MCF 10A (cell line): ENCODE measurements around the gene CD276. TPM values are rescaled to one million over a fixed set of nuclear protein-coding genes. Genes with fewer than 3 reads are reported as not detected.

ENCODE experiments used
- BruUV-seq: library from RNA; stranded (reverse); fragments of 400-500 nt; replicated peaks from 2 replicates; lab custom pipeline; 2021; lab: Mats Ljungman, UMichigan
- CTCF ChIA-PET: fragments of 300-600 bp; sonication (Branson Sonifier 250); formaldehyde crosslinking; extraction: SDS; loops from one replicate; lab custom pipeline; 2021; ENCODE audit warnings: antibody characterized with exemption, inconsistent platforms; lab: Yijun Ruan, JAX
- POLR2A ChIA-PET: fragments of 300-600, 350-650 bp; sonication (Branson Sonifier 250); formaldehyde crosslinking; extraction: SDS; loops from one replicate; lab custom pipeline; 2020; ENCODE audit warnings: antibody characterized with exemption, inconsistent platforms; lab: Yijun Ruan, JAX
- DNase-seq: peaks from one replicate; pipeline ENCODE4 v3.0.0-alpha.2; 2018; ENCODE audit not compliant: unreplicated experiment
- H3K27ac Mint-ChIP-seq: one replicate; pipeline ENCODE4 v1.8.0; 2022; ENCODE audit warnings: mild to moderate bottlenecking, low read depth, mixed read lengths; ENCODE audit not compliant: unreplicated experiment
- H3K27me3 Mint-ChIP-seq: one replicate; pipeline ENCODE4 v1.8.0; 2022; ENCODE audit warnings: mixed read lengths; ENCODE audit not compliant: insufficient read depth, unreplicated experiment
- H3K36me3 Mint-ChIP-seq: one replicate; pipeline ENCODE4 v1.8.0; 2022; ENCODE audit warnings: mild to moderate bottlenecking, moderate library complexity, mixed read lengths; ENCODE audit not compliant: insufficient read depth, unreplicated experiment
- H3K4me1 Mint-ChIP-seq: one replicate; pipeline ENCODE4 v1.8.0; 2022; ENCODE audit warnings: mixed read lengths; ENCODE audit not compliant: insufficient read depth, unreplicated experiment
- H3K4me3 Mint-ChIP-seq: one replicate; pipeline ENCODE4 v1.8.0; 2022; ENCODE audit warnings: mild to moderate bottlenecking, moderate library complexity, mixed read lengths; ENCODE audit not compliant: unreplicated experiment
- H3K9me3 Mint-ChIP-seq: one replicate; pipeline ENCODE4 v1.8.0; 2022; ENCODE audit warnings: mixed read lengths; ENCODE audit not compliant: unreplicated experiment
- intact Hi-C: fragments of 100-400 bp; cut with micrococcal nuclease; formaldehyde crosslinking; loops from 2 replicates; pipeline ENCODE4 v1.14.1; 2022
- total RNA-seq: library from RNA; stranded (reverse); gene quantifications from 2 replicates; pipeline ENCODE4 v1.2.3, GENCODE V29; 2022
- TF ChIP-seq, protein P1 (sequence below): fragments of 200-600 bp; IDR thresholded peaks from one replicate; pipeline ENCODE4 v1.8.0; 2022; ENCODE audit warnings: antibody characterized with exemption, mild to moderate bottlenecking; ENCODE audit not compliant: unreplicated experiment

Gene CD276
- total RNA-seq, 1 experiment from 2014 or later = 52.8 TPM

DNA sequence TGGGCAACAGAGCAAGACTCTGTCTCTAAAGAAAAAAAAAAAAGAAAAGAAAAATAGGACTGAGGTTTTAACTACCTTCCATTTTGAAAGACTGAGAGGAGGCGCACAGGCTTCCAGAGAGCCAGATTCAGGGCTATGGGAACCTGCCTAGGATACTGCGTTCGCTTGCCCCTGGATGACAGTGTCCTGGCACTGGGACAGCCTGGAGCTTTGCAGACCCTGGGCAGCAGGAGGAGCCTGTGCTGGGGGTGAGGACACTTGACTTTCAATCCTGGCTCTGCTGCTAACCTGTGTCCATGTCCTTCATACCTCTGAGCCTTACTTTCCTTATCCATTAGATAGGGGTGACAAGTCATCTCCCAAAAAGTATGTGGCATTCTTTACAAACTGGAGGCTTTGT, 31.2 kb downstream of the CD276 start:
- no peak for DNase-seq
- H3K36me3 Mint-ChIP-seq = peaks cover 6% of the 10 kb centered on the region
- no peaks in the 10 kb centered on the region for H3K9me3 Mint-ChIP-seq
- H3K27ac Mint-ChIP-seq = no peak overlapping the region
- POLR2A ChIA-PET = no interaction called here
- intact Hi-C loops = no loop called here
- no peaks in the 10 kb centered on the region for H3K4me1 Mint-ChIP-seq
- no peaks in the 10 kb centered on the region for H3K27me3 Mint-ChIP-seq
- BruUV-seq = no TSS peak
- TF ChIP-seq, protein P1, sequence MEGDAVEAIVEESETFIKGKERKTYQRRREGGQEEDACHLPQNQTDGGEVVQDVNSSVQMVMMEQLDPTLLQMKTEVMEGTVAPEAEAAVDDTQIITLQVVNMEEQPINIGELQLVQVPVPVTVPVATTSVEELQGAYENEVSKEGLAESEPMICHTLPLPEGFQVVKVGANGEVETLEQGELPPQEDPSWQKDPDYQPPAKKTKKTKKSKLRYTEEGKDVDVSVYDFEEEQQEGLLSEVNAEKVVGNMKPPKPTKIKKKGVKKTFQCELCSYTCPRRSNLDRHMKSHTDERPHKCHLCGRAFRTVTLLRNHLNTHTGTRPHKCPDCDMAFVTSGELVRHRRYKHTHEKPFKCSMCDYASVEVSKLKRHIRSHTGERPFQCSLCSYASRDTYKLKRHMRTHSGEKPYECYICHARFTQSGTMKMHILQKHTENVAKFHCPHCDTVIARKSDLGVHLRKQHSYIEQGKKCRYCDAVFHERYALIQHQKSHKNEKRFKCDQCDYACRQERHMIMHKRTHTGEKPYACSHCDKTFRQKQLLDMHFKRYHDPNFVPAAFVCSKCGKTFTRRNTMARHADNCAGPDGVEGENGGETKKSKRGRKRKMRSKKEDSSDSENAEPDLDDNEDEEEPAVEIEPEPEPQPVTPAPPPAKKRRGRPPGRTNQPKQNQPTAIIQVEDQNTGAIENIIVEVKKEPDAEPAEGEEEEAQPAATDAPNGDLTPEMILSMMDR = no peak
- H3K4me3 Mint-ChIP-seq = no peak overlapping the region
- CTCF ChIA-PET = interaction anchor here (1.9 to 4.5 kb wide), 2 partner anchors 10 to 80 kb away, joined by 5 to 20 read pairs; no protein-coding TSS in a partner anchor

DNA sequence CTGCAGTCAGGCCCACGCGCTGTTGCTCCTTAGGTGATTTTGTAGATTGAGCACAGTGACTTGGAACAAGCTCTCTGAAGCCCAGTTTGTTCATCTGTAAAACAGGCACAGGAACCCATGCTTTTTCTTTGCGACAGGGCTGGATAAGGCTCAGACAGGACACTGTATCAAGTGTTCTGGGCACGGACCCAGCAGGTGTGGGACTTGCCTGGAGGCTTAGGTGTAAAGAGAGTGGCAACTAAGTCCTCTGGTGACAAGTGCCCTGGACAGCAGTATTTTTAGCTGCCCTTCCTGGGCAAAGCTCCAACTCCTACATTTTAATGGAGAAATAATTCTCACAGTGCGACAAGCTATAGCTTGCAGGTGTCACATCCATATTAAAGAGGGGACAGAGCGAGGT, 32.2 kb downstream of the CD276 start:
- intact Hi-C loops = no loop called here
- DNase-seq = no peak
- TF ChIP-seq, protein P1 = no peak
- CTCF ChIA-PET = interaction anchor here (0.6 to 4.5 kb wide), 5 partner anchors 11 to 81 kb away, joined by 3 to 20 read pairs (median 3); no protein-coding TSS in a partner anchor
- POLR2A ChIA-PET = no interaction called here
- Mint-ChIP-seq H3K9me3 (no peaks in the 10 kb centered on the region), H3K27me3 (no peaks in the 10 kb centered on the region), H3K27ac (no peak overlapping the region), H3K4me3 (no peak overlapping the region), H3K4me1 (no peaks in the 10 kb centered on the region), H3K36me3 (peaks cover 4% of the 10 kb centered on the region)
- BruUV-seq = no TSS peak

DNA sequence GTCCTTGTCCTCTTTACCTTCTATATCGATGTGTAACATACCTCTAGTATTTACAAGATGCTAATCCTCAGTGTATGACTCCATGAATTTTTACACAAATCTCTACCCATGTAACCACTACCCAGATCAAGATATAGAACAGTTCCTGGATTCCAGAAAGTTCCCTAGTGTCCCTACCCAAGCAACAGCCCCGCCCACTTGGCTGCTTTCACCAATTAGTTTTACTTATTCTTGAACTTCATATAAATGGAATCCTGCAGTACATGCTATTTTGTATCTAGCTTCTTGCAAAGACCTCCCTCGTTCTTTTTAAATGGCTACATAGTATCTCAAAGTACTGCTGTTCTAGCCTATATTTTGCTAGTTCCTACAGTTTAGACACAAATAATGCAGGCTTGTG, 33.0 kb downstream of the CD276 start:
- TF ChIP-seq, protein P1 = no peak
- POLR2A ChIA-PET = no interaction called here
- CTCF ChIA-PET = interaction anchor here (0.7 to 4.5 kb wide), 4 partner anchors 12 to 383 kb away, joined by 3 to 20 read pairs (median 3); no protein-coding TSS in a partner anchor
- Mint-ChIP-seq H3K27ac (no peak overlapping the region), H3K27me3 (no peaks in the 10 kb centered on the region), H3K4me1 (no peaks in the 10 kb centered on the region), H3K36me3 (no peaks in the 10 kb centered on the region), H3K4me3 (no peak overlapping the region), H3K9me3 (no peaks in the 10 kb centered on the region)
- BruUV-seq = no TSS peak
- intact Hi-C loops = no loop called here
- no peak for DNase-seq

DNA sequence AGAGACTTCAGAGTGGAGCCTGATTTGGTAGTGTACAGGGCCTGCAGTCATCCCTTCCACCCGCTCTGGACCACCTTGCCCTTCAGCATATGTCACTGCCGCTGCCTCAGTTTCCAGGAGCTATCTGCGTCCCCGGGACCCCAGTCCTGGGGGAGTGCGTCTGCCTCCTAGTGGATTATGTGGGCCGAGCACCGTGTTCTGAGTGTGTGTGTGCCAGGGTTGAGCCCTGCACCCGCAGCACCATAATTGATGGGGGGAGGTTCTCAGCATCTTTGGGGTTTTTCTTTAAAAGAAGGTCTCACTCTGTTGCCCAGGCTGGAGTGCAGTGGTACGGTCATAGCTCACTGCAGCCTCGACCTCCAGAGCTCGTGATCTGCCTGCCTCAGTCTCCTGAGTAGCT, 33.6 kb downstream of the CD276 start:
- TF ChIP-seq, protein P1 = no peak
- H3K27ac Mint-ChIP-seq = no peak overlapping the region
- POLR2A ChIA-PET = no interaction called here
- H3K27me3 Mint-ChIP-seq = no peaks in the 10 kb centered on the region
- intact Hi-C loops = no loop called here
- CTCF ChIA-PET = interaction anchor here (0.7 to 4.5 kb wide), 4 partner anchors 13 to 384 kb away, joined by 3 to 20 read pairs (median 3); no protein-coding TSS in a partner anchor
- no peak overlapping the region for H3K4me3 Mint-ChIP-seq
- DNase-seq = no peak
- no peaks in the 10 kb centered on the region for H3K4me1 Mint-ChIP-seq
- no peaks in the 10 kb centered on the region for H3K9me3 Mint-ChIP-seq
- H3K36me3 Mint-ChIP-seq = no peaks in the 10 kb centered on the region
- no TSS peak for BruUV-seq
